Epidermal melanocyte (primary cell): ENCODE results near the gene VAV1.
A peak's percentile ranks its signal among the peaks of the same experiment; 100 is the strongest.
"Not testable (repeated sequence)": the region's sequence is repeated elsewhere in the genome, so short reads cannot be mapped to it uniquely, and the experiment has no call there.

Experiments used
- DNase-seq: peaks from one replicate; pipeline ENCODE4 v3.0.0; 2011; ENCODE audit warnings: low spot score; ENCODE audit not compliant: insufficient read length

VAV1 gene

DNA sequence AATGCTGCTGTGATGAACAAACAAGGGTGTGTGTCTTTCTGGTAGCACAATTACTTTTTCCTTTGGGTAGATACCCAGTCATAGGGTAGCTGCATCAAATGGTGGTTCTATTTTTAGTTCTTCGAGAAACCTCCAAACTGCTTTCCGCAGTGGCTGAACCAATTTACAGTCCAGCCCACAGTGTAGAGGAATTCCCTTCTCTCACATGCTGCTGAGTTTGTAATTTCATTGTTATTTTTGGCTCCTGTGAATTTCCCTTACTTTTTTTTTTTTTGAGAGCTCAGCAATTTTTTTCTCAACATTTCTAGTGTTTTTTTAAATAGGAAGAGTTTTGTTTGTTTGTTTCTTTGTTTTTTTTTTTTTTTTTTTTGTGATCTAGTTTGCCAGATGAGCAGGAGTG lies 77.4 kb downstream of the VAV1 start:
- no peak for DNase-seq

DNA sequence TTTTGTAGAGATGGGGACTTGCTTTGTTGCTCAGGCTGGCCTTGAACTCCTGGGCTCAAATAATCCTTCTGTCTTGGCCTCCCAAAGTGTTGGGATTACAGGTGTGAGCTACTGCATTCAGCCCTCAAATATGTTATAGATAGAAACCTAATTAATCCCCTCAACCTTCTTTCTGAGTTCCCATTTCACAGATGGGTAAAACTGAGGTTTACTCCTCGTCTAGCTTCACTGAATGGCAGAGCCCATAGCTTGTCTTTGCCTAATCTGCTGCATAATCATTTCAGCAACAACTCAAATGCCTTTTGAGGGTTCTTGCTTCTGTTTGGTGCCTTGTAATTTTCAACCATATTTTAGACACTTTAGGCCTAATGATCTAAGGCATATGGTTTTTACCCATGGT lies 78.9 kb downstream of the VAV1 start:
- DNase-seq: no peak

GRCh38 chr19:6852001-6852400 lies 79.5 kb downstream of the VAV1 start:
- DNase-seq: no peak

DNA sequence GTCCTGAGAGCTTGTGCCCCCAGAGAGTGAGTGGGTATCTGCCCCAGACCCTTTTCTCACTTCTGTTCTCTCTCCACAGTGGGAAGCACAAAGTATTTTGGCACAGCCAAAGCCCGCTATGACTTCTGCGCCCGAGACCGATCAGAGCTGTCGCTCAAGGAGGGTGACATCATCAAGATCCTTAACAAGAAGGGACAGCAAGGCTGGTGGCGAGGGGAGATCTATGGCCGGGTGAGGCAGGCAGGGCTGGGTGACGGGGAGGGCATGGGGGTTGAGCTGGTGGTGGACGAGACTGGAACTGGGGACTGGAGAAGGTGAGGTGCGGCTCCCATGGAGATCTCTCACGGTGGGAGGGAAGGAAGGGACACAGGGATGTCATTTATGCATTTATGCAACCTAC lies 81.4 kb downstream of the VAV1 start:
- DNase-seq: no peak

GRCh38 chr19:6854758-6855157 lies 82.2 kb downstream of the VAV1 start:
- DNase-seq: no peak

DNA sequence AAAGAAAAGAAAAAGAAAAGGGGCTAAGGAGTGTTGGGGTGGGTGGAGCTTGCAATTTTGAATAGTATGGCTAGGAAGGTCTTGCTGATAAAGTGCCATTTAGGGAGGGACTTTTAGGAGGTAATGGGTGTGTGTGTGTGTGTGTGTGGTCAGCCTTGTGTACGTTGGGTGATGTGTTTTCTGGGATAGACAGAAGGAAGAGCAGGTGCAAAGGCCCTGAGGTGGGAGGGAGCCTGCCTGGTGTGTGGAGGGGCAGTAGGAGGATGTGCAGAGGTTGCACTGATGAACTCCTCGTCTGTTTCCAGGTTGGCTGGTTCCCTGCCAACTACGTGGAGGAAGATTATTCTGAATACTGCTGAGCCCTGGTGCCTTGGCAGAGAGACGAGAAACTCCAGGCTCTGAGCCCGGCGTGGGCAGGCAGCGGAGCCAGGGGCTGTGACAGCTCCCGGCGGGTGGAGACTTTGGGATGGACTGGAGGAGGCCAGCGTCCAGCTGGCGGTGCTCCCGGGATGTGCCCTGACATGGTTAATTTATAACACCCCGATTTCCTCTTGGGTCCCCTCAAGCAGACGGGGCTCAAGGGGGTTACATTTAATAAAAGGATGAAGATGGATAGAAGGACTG lies 84.4 kb downstream of the VAV1 start:
- no peak for DNase-seq

GRCh38 chr19:6861683-6862286 lies 89.3 kb downstream of the VAV1 start:
- no peak for DNase-seq

DNA sequence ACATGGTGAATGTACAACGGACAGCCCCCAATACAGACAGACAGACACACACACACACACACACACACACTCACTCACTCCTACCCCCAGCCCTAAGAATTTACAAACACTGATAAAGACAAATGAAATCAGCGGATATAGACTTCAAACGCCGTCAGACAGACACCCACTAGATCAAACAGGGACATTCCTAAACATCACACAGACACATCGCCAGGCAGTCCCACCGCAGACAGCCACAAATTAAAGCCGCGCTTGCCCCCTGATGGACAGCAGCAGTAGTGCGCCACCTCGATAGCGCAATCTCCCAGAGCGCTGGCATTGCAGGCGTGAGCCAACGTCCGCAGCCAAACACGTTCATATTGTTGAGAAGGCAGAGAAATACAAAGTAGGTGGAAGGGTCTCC lies 90.2 kb downstream of the VAV1 start:
- peak; percentile 36 for DNase-seq

DNA sequence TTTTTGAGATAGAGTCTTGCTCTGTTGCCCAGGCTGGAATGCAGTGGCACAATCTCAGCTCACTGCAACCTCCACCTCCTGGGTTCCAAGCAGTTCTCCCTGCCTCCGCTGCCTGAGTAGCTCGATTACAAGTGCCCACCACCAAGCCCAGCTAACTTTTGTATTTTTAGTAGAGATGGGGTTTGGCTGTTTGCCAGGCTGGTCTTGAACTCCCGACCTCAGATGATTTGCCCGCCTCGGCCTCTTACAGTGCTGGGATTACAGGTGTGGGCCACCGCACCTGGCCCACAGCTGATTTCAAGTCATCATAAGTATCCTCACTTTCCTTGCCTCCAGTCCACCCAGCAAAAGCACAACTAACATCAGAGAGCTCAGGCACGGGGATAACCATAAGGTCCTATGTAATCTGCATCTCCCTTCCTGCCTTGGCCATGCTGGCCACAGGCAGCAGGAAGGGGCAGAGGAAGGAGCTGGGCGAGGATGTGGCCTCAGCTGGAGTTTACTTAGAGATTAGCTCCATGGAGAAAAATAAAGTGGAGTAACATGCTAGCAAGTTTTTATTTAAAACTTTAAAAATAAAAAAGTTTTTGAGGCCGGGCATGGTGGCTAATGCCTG lies 91.9 kb downstream of the VAV1 start:
- no peak for DNase-seq

GRCh38 chr19:6865849-6866248 lies 93.3 kb downstream of the VAV1 start:
- no peak for DNase-seq

DNA sequence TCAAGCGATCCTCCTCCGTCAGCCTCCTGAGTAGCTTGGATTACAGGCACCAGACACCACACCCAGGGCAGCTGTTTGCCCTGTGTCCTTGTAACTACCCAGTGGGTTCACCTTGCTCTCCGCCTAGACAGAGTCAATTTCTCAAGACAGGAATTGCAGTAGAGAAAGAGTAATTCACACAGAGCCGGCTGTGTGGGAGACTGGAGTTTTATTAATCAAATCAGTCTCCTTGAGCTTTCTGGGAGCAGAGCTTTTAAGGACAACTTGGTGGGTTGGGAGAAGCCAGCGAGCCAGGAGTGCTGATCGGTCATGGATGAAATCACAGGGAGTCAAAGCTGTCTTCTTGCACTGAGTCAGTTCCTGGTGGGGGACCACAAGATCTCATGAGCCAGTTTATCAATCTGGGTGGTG lies 94.2 kb downstream of the VAV1 start:
- no peak for DNase-seq

DNA sequence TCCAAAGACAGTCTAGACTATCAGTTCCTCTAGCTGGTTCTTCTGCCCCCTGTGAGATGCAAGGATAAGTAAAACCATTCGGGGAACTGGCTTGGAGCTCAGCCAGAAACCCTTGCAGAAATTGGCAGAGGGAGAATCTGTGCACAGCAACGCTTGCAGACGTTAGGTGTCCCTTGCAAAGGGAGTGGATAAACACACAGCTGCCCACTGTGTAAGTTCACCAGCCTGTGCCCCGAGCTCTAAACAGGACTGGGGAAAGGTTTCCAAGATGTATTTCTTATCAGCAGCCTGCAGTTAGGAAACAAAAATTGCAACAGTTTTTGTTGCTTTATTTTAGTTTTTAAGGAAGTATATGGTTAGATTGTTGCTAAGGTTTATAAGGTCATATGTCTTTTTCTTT lies 95.8 kb downstream of the VAV1 start:
- no peak for DNase-seq

- DNase-seq: not testable (repeated sequence)
These were observed 96.8 kb downstream of the VAV1 start for GRCh38 chr19:6869151-6869882.

DNA sequence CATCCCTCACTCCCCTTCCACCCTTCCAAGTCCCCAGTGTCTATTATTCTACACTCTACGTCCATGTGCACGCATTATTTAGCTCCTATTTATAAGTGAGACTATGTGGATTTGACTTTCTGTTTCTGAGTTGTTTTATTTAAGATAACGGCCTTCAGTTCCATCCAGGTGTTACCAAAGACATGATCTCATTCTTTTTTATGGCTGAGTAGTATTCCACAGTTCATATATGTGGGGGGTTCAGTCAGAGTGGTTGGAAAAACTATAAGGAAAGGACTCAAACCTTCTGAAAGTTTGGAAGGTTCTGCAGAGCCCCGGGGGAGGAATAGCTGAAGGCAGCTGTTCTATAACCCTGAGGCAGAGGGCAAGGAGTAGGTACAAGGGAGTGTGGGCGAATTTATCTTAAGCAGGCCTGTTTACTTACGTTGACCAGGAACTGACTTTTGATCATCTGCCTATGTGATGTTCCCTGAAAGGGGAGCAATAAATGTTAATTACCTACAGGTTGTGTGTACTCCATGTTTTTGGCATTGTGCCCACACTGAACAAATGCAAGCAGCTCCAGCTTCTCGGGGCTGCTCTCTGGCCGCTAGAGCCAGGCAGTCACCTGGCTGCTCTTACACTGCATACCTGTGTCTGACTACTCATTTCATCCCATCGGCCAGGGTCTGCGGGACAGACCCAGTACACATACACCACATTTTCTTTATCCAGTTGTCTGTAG lies 101.4 kb downstream of the VAV1 start:
- DNase-seq: no peak

- DNase-seq: no peak
These were observed 102.7 kb downstream of the VAV1 start for GRCh38 chr19:6875218-6875617.

- DNase-seq: no peak
These were observed 104.2 kb downstream of the VAV1 start for GRCh38 chr19:6876748-6877147.

DNA sequence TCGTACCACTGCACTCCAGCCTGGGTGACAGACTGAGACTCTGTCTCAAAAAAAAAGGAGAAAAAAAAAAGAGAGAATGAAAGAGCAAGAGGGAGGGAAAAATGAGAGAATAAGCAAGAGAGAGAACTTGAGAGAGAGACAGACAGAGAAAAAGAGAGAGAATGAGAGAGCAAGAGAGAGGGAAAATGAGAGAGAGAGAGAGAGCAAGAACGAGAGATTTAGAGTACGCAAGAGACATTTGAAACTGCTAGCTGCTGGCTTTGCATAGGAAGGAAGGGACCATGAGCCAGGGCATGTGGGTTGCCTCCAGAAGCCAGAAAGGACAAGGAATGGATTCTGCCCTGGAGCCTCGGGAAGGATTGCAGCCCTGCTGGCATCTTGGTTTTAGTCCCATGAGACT lies 105.3 kb downstream of the VAV1 start:
- no peak for DNase-seq

DNA sequence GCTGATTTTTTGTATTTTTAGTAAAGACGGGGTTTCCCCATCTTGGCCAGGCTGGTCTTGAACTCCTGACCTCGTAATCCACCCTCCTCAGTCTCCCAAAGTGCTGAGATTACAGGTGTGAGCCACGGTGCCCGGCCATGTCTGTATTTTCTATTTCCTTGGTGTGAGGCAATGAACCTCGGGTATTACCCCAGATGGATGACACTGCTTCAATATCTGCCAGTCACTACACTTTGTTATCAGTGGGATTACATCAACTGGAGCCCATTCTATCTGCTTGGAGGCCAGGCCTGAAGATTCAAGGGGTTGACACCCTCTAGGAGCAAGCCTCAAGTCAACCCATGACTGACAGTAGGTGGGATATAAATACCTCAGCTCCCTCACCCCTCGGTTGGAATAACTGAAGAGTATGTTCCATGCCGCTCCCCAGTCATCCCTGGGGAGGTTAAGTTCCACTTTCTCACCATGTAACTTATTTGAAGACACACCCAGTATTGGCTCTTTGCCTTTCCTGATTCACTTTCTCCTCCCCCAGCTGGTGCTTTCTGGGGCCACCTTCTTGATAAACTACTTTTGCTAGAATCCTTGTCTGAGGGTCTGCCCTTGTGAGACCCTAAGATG lies 113.9 kb downstream of the VAV1 start:
- no peak for DNase-seq

DNA sequence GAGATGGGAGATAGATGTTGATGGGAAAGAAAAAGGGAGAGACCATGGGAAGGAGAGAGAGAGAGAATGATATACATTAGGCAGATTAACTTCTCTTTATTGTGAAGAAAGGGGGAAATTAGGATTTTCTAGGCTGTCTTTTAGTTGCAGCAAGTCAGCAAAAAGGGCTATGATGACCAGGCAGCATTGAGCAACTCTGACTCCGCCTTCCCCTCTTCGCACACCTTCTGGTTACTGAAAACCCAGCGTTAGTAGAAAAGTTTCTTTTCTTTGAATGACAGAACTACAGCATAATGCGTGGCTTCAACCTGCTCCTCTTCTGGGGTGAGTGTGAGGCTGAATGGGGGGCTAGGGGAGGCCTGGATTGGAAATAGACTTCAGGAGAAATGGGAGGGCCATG lies 114.8 kb downstream of the VAV1 start, which contains the start of gene ADGRE1:
Gene ADGRE1, plus strand, starts transcription at position 264 of the 400 bp plus-strand sequence. Its CDS starts 30 bp downstream, at position 294.
- DNase-seq: no peak

- DNase-seq: no peak
These were observed 116.5 kb downstream of the VAV1 start for GRCh38 chr19:6888967-6889366.

GRCh38 chr19:6890401-6890913 lies 117.9 kb downstream of the VAV1 start:
- no peak for DNase-seq
